ENCODE results near the gene EXOC3. TPM values are rescaled to one million over a fixed set of nuclear protein-coding genes. Genes with fewer than 3 reads are reported as not detected.

EXOC3 gene
- total and polyA plus RNA-seq, 10 of the 15 experiments (the other 5 are each of a cell fraction or from before 2014, with no cell fraction given): 1.6 to 53.0 (median 27.9) TPM

DNA sequence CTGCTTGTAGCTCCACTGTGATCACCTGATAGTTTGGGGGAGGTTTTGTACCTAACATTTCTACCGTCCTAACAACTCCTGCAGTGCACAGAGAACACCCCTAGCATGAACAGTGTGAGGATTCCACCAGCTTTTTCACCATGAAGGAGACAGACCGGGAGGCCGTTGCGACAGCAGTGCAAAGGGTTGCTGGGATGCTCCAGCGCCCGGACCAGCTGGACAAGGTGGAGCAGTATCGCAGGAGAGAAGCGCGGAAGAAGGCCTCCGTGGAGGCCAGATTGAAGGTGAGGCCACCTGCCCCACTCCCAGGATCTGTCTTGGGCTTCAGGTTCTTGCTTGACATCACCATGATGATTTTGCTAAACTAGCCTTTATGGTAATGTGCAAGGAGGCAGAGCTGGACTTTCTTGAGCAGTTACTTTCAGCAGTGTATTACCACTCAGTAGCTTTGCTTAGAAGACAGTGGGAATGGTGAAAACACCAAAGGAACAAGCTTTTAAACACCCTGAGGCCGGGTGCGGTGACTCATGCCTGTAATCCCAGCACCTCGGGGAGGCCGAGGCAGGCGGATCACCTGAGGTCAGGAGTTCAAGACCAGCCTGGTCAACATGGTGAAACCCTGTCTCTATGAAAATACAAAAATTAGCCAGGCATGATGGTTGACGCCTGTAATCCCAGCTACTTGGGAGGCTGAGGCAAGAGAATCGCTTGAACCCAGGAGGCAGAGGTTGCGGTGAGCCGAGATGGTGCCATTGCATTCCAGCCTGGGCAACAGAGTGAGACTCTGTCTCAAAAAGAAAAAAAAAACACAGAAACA, 3.3 kb downstream of the EXOC3 start:
- in situ Hi-C loops (cut with MboI): no loop called here
- BruUV-seq (replicated peaks): no TSS peak
- Histone ChIP-seq H3K9me3 (replicated peaks; ENCODE audit: control insufficient read depth, insufficient read depth, low read length) (peaks cover 3% of the 10 kb centered on the region; the same call in 2 of the 3 replicates), H3K9ac (ENCODE audit: control insufficient read depth, insufficient read depth, low read length) (no peak overlapping the region), H3K4me3 (no peak overlapping the region), H4K20me1 (ENCODE audit: control insufficient read depth, insufficient read depth) (no peaks in the 10 kb centered on the region), H2AFZ (ENCODE audit: control insufficient read depth, low read depth, low read length) (no peak overlapping the region), H3K79me2 (ENCODE audit: control insufficient read depth, insufficient read depth, low read length) (peaks cover 31% of the 10 kb centered on the region), H3K27ac (ENCODE audit: control insufficient read depth, insufficient read depth) (no peak overlapping the region), H3K4me2 (ENCODE audit: control insufficient read depth, insufficient read depth) (no peak overlapping the region), H3K27me3 (replicated peaks in 1 of 2; ENCODE audit: control insufficient read depth in 2 of 2, insufficient read depth in 2 of 2, low read length in 1 of 2) (no peaks in the 10 kb centered on the region), H3K4me1 (ENCODE audit: control insufficient read depth, insufficient read depth, low read length) (peaks cover 8% of the 10 kb centered on the region), H3K36me3 (ENCODE audit: control insufficient read depth in 2 of 2, insufficient read depth in 2 of 2, low read length in 1 of 2) (peaks cover 18 to 28% of the 10 kb centered on the region in 2 experiments)
- ChIA-PET CTCF (interaction anchor here (0.6 to 4.5 kb wide), 31 partner anchors 9 to 896 kb away, joined by 3 to 46 read pairs (median 4); partner anchors contain the start of gene AHRR), POLR2A (interaction anchor here (0.7 to 1.5 kb wide), 8 partner anchors 11 to 227 kb away, joined by 3 to 9 read pairs (median 4); partner anchors contain the start of gene PDCD6), RAD21 (ENCODE audit: unreplicated experiment) (interaction anchor here (0.9 to 2.6 kb wide), 9 partner anchors 12 to 457 kb away, joined by 3 to 30 read pairs (median 5); partner anchors contain the start of genes AHRR, BRD9 and TRIP13), SMC1A (ENCODE audit: uncharacterized antibody, unreplicated experiment) (interaction anchor here (0.6 to 2.3 kb wide), 19 partner anchors 9 to 455 kb away, joined by 3 to 15 read pairs (median 3); no protein-coding TSS in a partner anchor)
- ATAC-seq: no peak
- TF ChIP-seq TCF3 (IDR thresholded peaks at IDR 0.05; ENCODE audit: borderline replicate concordance, insufficient read depth, low read depth, low read length) (no peak), PML (IDR thresholded peaks at IDR 0.05; ENCODE audit: low read length) (no peak), NBN (IDR thresholded peaks at IDR 0.05) (no peak), ZNF24 (IDR thresholded peaks at IDR 0.05) (no peak), MYC (IDR thresholded peaks at IDR 0.05; ENCODE audit: insufficient read depth, insufficient read length, insufficient replicate concordance, low read length, severe bottlenecking) (no peak), KDM1A (IDR thresholded peaks at IDR 0.05; ENCODE audit: borderline replicate concordance) (no peak)
- intact Hi-C loops (cut with micrococcal nuclease; ENCODE audit: unreplicated experiment): no loop called here
- no peak for DNase-seq (ENCODE audit: low read depth, low spot score)
- WGBS (ENCODE audit: insufficient coverage, insufficient replicate concordance, low lambda C conversion rate, missing lambda C conversion rate): 90% methylated on average over 19 of the region's 19 CpGs
- FAIRE-seq: no peak
